Measurements from ENCODE around the gene RANBP10.

Gene RANBP10

GRCh38 chr16:67673712-67674580, 132.4 kb downstream of the RANBP10 start:
- peak; percentile 70 for DNase-seq
